ENCODE results near the gene L3MBTL4.

The L3MBTL4 gene

GRCh38 chr18:6018671-6019070, 396.0 kb downstream of the L3MBTL4 start:
- DNase-seq: no peak

- DNase-seq: no peak
Observed at GRCh38 chr18:6017171-6017570, 397.5 kb downstream of the L3MBTL4 start.

GRCh38 chr18:6015364-6015763, 399.3 kb downstream of the L3MBTL4 start:
- no peak for DNase-seq

- no peak for DNase-seq
Observed at GRCh38 chr18:6013171-6013810, 401.4 kb downstream of the L3MBTL4 start.

GRCh38 chr18:6010921-6011320, 403.8 kb downstream of the L3MBTL4 start:
- DNase-seq: no peak

- no peak for DNase-seq
Observed at GRCh38 chr18:6010284-6010683, 404.4 kb downstream of the L3MBTL4 start.

- no peak for DNase-seq
Observed at GRCh38 chr18:6009756-6010155, 405.0 kb downstream of the L3MBTL4 start.

GRCh38 chr18:6004683-6005082, 410.0 kb downstream of the L3MBTL4 start:
- no peak for DNase-seq

GRCh38 chr18:6004119-6004518, 410.6 kb downstream of the L3MBTL4 start:
- no peak for DNase-seq

- no peak for DNase-seq
Observed at GRCh38 chr18:6001867-6002266, 412.8 kb downstream of the L3MBTL4 start.

GRCh38 chr18:5998907-5999306, 415.8 kb downstream of the L3MBTL4 start:
- DNase-seq: no peak

- DNase-seq: no peak
Observed at GRCh38 chr18:5998166-5998881, 416.4 kb downstream of the L3MBTL4 start.

GRCh38 chr18:5997361-5997760, 417.4 kb downstream of the L3MBTL4 start:
- DNase-seq: no peak

- no peak for DNase-seq
Observed at GRCh38 chr18:5995626-5996025, 419.1 kb downstream of the L3MBTL4 start.

GRCh38 chr18:5993938-5994337, 420.8 kb downstream of the L3MBTL4 start:
- no peak for DNase-seq

- DNase-seq: no peak
Observed at GRCh38 chr18:5992381-5992780, 422.3 kb downstream of the L3MBTL4 start.

GRCh38 chr18:5987249-5987648, 427.5 kb downstream of the L3MBTL4 start:
- no peak for DNase-seq

GRCh38 chr18:5986257-5986931, 428.3 kb downstream of the L3MBTL4 start:
- DNase-seq: no peak

GRCh38 chr18:5984245-5984644, 430.5 kb downstream of the L3MBTL4 start:
- DNase-seq: no peak

GRCh38 chr18:5983488-5983887, 431.2 kb downstream of the L3MBTL4 start:
- no peak for DNase-seq

GRCh38 chr18:5982332-5982731, 432.4 kb downstream of the L3MBTL4 start:
- no peak for DNase-seq

GRCh38 chr18:5980721-5981120, 434.0 kb downstream of the L3MBTL4 start:
- DNase-seq: no peak

GRCh38 chr18:5979971-5980457, 434.7 kb downstream of the L3MBTL4 start:
- no peak for DNase-seq

Data from CD4-positive, alpha-beta T cell treated with Interleukin-10 for 1 hour (primary cell).